ENCODE measurements around the gene LPP.
A peak's percentile ranks its signal among the peaks of the same experiment; 100 is the strongest.

Gene LPP

GRCh38 chr3:188533612-188534357 is 379.8 kb downstream of the LPP start:
- DNase-seq (ENCODE audit: low spot score), result no peak
- FAIRE-seq, result no peak

- DNase-seq (ENCODE audit: low spot score) (peak; percentile 37), FAIRE-seq (peak; percentile 79)
Measured at GRCh38 chr3:188534633-188535032, 380.7 kb downstream of the LPP start.

GRCh38 chr3:188537606-188538005 is 383.6 kb downstream of the LPP start:
- DNase-seq (ENCODE audit: low spot score) (no peak), FAIRE-seq (no peak)

- FAIRE-seq (no peak), DNase-seq (ENCODE audit: low spot score) (no peak)
Measured at GRCh38 chr3:188539037-188539436, 385.1 kb downstream of the LPP start.

GRCh38 chr3:188539631-188540194 is 385.8 kb downstream of the LPP start:
- FAIRE-seq, result no peak

GRCh38 chr3:188542196-188542595 is 388.2 kb downstream of the LPP start:
- DNase-seq (ENCODE audit: low spot score) (no peak), FAIRE-seq (no peak)

More at GRCh38 chr3:188539631-188540194, 385.8 kb downstream of the LPP start:
- no peak for DNase-seq (ENCODE audit: low spot score)

GRCh38 chr3:188544012-188544411 is 390.1 kb downstream of the LPP start:
- no peak for FAIRE-seq

GRCh38 chr3:188546835-188547670 is 393.1 kb downstream of the LPP start:
- FAIRE-seq (no peak), DNase-seq (ENCODE audit: low spot score) (no peak)

More at GRCh38 chr3:188544012-188544411, 390.1 kb downstream of the LPP start:
- DNase-seq (ENCODE audit: low spot score), result no peak

GRCh38 chr3:188553569-188553968 is 399.6 kb downstream of the LPP start:
- FAIRE-seq (no peak), DNase-seq (ENCODE audit: low spot score) (no peak)

GRCh38 chr3:188554404-188554803 is 400.4 kb downstream of the LPP start:
- FAIRE-seq, result no peak
- no peak for DNase-seq (ENCODE audit: low spot score)

GRCh38 chr3:188557235-188557634 is 403.3 kb downstream of the LPP start:
- DNase-seq (ENCODE audit: low spot score) (no peak), FAIRE-seq (no peak)

- no peak for DNase-seq (ENCODE audit: low spot score)
- peak; percentile 70 for FAIRE-seq
Measured at GRCh38 chr3:188558343-188559071, 404.6 kb downstream of the LPP start.

GRCh38 chr3:188559072-188559429 is 405.1 kb downstream of the LPP start:
- no peak for FAIRE-seq
- peak; percentile 41 for DNase-seq (ENCODE audit: low spot score)

- FAIRE-seq (no peak), DNase-seq (ENCODE audit: low spot score) (no peak)
Measured at GRCh38 chr3:188559856-188560255, 405.9 kb downstream of the LPP start.

GRCh38 chr3:188562144-188562543 is 408.2 kb downstream of the LPP start:
- FAIRE-seq, result no peak

GRCh38 chr3:188567478-188568195 is 413.7 kb downstream of the LPP start:
- FAIRE-seq (no peak), DNase-seq (ENCODE audit: low spot score) (no peak)

More at GRCh38 chr3:188562144-188562543, 408.2 kb downstream of the LPP start:
- DNase-seq (ENCODE audit: low spot score), result no peak

- no peak for FAIRE-seq
- DNase-seq (ENCODE audit: low spot score), result no peak
Measured at GRCh38 chr3:188568736-188569135, 414.8 kb downstream of the LPP start.

GRCh38 chr3:188571531-188572095 is 417.7 kb downstream of the LPP start:
- no peak for FAIRE-seq

GRCh38 chr3:188573291-188573940 is 419.5 kb downstream of the LPP start:
- DNase-seq (ENCODE audit: low spot score) (no peak), FAIRE-seq (no peak)

More at GRCh38 chr3:188571531-188572095, 417.7 kb downstream of the LPP start:
- no peak for DNase-seq (ENCODE audit: low spot score)

GRCh38 chr3:188573956-188574355 is 420.0 kb downstream of the LPP start:
- no peak for FAIRE-seq
- no peak for DNase-seq (ENCODE audit: low spot score)

Measured in RCC 7860 (cell line).